HG02798 (cell line): ENCODE data around the gene NAXD.
"Not testable (repeated sequence)": the region's sequence is repeated elsewhere in the genome, so short reads cannot be mapped to it uniquely, and the experiment has no call there.

Experiments used
- ATAC-seq: cut with Tn5 transposase; IDR thresholded peaks from one replicate; pipeline ENCODE4 v1.9.1; 2021; ENCODE audit warnings: mild to moderate bottlenecking; ENCODE audit not compliant: unreplicated experiment, poor library complexity

NAXD gene

GRCh38 chr13:110661256-110661655 lies 45.9 kb downstream of the NAXD start:
- no peak for ATAC-seq

DNA sequence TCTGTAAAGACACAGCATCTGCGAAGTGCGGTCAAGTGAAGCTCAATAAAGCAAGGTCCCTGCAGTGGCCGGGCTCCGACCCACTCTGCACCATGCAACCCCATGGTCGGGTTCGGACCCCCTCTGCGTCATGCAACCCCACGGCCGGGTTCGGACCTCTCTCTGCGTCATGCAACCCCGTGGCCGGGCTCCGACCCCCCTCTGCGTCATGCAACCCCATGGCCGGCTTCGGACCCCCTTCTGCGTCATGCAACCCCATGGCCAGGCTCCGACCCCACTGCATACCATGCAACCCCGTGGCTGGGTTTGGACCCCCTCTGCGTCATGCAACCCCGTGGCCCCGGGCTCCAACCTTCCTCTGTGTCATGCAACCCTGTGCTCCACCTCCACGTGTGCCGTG lies 46.7 kb downstream of the NAXD start:
- ATAC-seq, result no peak

GRCh38 chr13:110662777-110663443 lies 47.6 kb downstream of the NAXD start:
- no peak for ATAC-seq

DNA sequence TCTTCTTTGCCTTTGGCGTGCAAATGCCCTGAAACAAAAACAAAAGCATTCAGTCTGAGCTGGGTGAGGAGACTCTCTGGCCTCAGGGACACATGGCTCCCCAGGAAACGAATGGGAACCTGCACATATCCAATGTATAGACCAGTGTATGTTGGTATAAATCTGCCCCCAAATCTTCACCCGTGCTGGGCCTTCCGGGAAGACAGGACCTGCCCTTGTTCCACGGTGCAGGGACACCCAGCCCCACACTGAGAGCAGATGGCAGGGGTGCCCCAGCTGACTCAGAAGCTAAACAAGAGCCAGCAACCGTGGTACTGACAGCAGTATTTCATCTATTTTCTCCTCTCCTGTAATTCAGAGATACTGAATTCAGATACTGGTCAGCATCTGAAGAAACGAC lies 48.1 kb downstream of the NAXD start:
- no peak for ATAC-seq

DNA sequence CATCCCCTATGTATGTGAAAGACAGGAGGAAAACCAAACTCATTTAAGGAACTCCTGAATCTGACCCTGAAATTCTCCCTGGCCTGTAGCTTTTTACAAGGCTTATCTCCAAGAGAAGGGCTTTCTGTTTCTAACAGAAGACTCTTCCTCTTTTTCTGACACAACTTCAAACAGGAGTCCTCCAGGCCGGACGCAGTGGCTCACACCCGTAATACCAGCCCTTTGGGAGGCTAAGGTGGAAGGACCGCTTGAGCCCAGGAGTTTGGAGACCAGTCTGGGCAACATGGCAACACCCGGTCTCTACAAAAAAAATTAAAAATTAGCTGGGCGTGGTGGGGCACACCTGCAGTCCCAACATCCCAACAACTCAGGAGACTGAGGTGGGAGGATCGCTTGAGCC lies 48.7 kb downstream of the NAXD start:
- no peak for ATAC-seq

DNA sequence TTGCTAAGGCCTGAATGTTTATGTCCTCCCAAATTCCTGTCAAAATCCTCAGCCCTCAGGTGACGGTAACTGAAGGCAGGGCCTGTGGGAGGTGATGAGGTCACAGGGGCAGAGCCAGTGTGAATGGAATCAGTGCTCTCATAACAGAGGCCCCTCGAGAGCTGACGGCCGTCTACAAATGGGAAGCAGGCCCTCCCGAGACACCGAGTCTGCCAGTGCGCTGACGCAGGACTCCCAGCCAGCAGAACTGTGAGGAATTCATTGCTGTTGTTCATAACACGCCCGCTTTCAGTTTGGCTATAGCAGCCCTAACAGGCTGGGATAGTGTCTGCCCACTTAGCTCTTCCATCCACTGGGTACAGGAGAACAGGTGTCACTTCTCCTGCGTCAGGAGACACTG lies 49.3 kb downstream of the NAXD start:
- ATAC-seq, result no peak

- ATAC-seq, result no peak
Measured at GRCh38 chr13:110665491-110666254, 50.3 kb downstream of the NAXD start.

- no peak for ATAC-seq
Measured at GRCh38 chr13:110666255-110666533, 50.8 kb downstream of the NAXD start.

GRCh38 chr13:110669036-110669435 lies 53.7 kb downstream of the NAXD start:
- no peak for ATAC-seq

- ATAC-seq, result not testable (repeated sequence)
Measured at GRCh38 chr13:110669814-110670213, 54.5 kb downstream of the NAXD start.

- ATAC-seq, result peak; percentile 68
Measured at GRCh38 chr13:110676595-110677587, 61.5 kb downstream of the NAXD start.

- ATAC-seq, result no peak
Measured at GRCh38 chr13:110677731-110678545, 62.6 kb downstream of the NAXD start.

- no peak for ATAC-seq
Measured at GRCh38 chr13:110680852-110681251, 65.5 kb downstream of the NAXD start.

- no peak for ATAC-seq
Measured at GRCh38 chr13:110681868-110682550, 66.7 kb downstream of the NAXD start.

GRCh38 chr13:110682746-110683145 lies 67.4 kb downstream of the NAXD start:
- no peak for ATAC-seq

DNA sequence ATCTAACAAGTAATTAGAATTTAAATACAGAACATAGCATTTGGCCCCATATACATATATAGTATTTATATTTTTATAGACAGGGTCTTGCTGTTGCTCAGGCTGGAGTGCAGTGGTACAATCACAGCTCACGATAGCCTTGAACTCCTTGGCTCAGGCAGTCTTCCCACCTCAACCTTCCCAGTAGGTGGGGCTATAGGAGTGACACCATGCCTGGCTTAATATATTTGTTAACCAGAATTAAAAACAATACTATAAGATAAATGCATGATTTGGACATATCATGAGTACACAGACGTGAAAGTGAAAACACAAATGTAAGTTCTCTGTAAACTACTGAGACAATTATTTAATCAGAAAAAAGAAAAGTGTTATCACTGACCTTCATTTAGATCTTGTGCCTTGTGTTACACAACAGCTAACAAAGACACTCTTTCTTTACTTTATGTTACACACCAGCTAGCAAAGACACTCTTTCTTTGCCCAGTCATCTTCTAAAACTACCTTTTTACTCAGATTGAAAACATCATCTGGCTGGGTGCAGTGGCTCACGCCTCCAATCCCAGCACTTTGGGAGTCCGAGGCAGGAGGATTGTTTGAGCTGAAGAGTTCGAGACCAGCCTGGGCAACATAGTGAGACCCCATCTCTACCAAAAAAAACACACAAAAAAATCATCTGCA lies 68.0 kb downstream of the NAXD start:
- peak; percentile 53 for ATAC-seq

DNA sequence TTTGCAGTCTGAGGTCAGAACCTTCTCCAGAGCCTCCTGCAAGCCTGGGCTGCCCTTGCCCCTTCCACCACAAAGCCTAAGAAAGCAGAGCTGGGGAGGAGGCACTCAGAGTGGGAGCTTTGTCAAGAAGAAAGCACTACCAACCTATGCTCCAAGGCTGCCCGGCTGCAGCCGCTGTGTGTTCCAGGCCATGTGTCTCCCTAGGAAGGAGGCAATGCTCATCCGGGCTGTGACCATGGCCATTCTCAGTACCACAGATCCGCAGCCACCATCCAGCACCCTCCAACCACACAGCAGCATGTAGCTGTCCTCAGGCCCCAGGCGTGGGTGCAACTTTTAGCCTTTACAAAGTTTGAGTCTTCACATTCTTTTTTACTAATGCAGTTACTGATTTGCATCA lies 68.6 kb downstream of the NAXD start:
- ATAC-seq, result no peak

DNA sequence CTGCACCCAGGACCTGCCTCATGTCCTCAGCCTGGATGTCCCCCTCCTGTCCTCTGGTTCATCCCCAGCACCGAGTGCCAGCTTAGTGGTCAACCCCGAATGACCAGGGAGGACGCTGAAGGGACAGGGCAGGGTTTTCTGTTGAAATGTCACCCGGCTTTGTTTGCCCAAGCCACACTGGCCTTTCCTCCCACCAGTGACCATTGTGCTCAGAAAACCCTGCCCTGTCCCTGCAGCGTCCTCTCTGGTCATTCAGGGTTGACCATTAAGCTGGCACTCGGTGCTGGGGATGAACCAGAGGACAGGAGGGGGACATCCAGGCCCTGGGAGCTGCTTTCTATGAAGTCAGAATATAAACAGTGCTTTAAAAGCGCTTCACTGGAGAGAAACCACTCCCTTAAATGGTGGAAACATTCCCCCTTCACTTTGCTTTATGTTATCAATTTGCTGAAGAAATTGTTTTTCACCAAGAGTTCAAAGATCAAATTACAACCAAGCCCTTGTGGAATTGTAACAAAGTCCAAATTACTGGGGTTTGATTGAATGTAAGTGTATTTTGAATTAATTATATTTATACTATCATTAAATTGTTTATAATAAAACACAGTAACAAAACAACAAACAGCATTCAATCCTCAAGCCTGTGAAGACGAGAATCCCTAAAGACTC lies 69.2 kb downstream of the NAXD start:
- ATAC-seq, result no peak
